SHP77 (cell line): ENCODE measurements around the gene FRMD4A.

Experiments used
- DNase-seq, 2 experiments: peaks; one replicate each; lab custom pipeline; 2025; lab: John Stamatoyannopoulos, UW

FRMD4A gene

DNA sequence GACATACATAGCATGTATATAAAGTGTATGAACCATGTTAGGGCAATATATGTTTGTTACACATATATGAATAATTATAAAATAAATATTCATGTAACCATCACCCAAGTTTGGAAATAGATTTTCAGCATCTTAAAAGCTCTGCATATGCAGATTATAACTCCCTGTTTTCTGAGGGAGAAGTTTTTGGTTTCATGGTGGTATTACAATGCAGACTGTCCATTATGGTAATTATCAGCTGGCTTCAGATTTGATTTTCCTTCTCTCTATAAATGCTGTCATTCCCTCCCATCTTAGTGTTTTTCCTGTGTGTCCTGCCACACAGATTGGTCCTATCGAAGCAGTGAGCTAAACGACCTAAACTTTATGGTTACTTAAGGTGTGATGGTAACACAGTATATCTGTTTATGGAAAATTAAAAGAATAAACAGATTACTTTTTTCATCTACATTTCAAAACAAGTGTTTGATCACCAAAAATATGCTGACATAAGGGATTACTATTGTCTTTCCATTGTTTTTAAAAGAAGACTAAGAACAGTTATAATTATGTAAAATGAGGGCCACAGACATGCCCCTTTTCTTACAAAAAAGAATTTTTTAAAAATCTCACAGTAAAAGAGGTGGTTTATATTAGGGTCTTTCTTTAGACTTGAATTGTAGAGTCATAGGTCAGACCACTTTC lies 726.2 kb downstream of the FRMD4A start:
- no peak for DNase-seq

DNA sequence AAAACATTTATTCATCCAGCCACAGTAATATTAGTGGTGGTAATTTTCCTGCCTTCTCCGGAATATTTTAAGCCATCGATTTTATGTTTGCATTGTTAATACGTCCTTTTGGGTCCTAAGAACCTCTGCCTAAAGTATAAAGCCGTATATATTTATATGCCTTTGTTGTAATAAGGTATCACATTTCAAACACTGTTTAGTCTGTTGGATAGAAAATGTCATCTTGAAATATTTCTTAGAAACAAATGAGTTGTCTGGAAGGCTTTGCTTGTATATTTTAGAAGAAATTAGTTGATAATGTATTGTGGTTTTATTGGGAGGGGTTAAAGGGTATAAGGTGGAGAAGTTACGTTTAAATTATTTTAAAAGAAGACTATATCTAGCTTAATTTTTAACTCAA lies 732.8 kb downstream of the FRMD4A start:
- no peak for DNase-seq

DNA sequence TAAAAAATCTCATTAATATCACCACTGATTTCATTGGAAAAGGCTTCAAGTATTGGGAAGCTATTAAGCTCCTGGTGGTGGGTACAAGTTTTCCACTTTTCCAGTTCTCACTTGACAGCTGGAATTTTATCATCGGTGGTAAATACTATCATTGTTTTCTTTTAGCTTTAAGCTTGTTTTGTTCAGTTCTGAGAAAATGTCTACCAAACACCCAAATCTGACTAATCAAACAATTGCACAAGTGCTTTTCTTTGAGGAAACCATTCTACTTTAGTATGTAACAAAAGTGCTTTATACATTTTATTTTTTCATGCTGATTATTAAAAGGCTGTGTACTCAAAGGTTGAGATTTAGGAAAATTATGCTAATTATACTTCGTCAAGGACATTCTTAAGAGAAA lies 736.1 kb downstream of the FRMD4A start:
- DNase-seq: no peak
